ENCODE data around the gene OR5W2.
"Not testable (repeated sequence)": the region's sequence is repeated elsewhere in the genome, so short reads cannot be mapped to it uniquely, and the experiment has no call there.

OR5W2 gene

DNA sequence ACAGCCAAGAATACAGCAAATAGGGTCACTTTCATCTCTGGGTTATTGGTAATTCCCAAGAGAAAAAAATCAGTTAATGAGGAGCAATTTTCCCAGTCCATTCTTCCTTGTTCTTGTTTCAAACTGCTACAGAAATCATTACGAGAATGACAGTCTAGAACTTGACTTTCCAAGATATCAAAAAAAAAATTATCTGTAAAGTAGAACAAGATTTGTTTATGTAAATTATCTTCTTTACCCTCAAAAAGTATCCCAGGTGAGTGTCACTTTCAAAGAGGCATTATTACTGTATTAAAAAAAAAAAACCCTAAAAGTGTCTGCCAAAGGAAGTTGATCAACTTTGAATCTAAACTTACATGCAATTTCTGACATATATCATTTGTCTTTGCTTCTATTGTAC is at the start of gene OR5W2:
Gene OR5W2 (minus strand): TSS at position 101 of the 400 bp plus-strand sequence. CDS start 0 bp downstream, at position 101.
- no peak for DNase-seq

DNA sequence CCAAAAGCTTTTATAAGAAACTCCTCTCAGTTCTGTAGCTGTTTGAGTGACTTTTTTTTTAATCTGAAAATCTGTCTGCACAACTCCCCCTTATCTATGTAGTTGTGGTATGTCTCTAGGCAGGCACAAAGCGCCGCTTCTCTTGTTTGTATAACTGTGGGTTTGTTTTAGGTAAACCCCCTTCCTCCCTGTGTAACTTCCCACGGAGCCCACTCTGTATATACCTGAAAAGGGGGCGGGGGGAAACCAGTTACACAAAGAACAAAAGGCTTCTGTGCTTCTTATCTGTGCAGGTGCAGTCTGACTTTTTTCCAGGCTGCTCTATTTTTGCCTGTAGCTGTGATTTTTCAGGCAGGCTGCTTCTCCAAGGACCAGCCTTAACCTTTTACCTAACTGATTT is 42.1 kb upstream of the OR5W2 start:
- DNase-seq = no peak

DNA sequence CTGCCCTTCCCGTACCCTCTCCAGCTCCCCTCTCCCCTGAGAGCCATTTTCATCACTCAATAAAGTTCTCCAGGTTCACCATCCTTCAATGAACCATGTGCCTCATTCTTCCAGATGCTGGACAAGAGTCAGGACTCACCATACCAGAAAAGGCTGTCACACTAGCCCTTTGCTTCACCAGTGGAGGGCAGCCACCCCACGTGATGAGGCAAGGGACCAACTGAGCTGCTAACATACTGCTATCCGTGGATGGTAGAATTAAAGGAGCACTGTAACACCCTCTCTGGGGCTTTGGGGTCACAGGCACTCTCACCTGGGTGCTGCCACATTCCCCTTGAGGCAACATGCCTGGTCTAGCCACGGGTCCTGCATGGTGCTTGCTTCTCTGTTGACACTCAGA is 34.9 kb upstream of the OR5W2 start:
- no peak for DNase-seq

DNA sequence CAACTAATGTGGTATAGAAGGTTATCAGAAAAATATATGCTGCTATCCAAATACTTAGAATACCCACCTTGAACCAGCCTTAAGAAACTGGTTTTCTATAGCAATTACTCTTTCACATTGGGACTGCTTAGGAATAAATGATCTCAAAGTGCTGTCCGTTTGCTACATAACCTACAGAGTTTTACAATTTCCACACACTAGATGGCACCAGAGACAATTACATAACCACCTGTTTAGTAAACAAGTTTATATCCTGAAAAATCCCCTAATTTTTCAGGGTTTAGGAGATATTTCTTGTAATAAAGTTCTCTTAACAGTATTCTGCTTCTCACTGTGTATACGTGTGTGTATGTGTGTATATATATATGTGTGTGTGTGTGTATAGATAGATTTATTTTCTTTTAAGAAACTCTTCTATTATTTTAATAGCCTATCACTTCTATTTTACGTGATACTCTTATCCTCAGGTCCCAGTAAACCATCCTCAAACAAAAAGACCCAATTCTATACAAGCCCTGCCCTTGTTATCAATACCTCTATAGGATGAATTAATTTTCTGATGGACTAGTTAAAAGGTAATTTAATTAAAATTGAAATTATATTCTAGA is 28.5 kb upstream of the OR5W2 start:
- DNase-seq = no peak

DNA sequence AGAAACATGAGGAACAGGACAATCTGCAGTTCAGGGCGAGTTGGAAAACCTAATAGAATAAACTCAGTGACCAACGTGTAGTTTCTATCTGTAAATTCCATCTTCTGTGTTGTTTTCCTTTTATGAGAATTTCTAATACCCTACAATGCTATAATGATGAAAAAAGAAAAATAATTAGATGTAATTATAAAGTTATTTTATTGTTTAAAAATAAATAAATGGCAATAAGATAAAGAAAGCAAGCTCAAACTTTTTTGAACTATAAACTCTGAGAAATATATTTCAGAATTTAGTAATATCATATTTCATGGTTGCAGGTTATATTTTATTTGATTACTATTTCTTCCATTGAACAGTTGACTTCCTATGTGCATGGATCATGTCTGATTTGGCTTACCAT is 21.9 kb upstream of the OR5W2 start, which contains the start of gene OR5I1:
Gene OR5I1 (minus strand): TSS at position 101 of the 400 bp plus-strand sequence. CDS start 0 bp downstream, at position 101.
- no peak for DNase-seq

DNA sequence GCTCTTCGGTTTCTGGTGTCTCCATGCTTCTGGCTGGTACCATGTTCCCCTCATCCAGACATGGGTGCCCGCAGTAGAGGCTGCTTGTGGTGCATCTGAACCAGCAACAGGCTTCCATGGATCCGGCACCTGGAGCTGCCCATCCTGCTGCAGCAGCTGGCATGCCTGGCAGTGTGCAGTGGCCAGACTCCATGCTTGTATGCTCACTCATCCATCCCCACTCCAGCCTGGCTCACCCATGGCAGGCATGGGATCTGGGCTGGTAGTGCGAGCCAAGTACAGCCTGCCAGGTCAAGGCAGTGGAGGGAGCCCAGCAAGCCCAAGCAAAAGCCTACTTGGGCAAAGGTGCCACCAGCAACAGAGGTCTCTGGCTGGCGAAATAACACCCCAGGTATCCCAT is 6.2 kb upstream of the OR5W2 start:
- no peak for DNase-seq

DNA sequence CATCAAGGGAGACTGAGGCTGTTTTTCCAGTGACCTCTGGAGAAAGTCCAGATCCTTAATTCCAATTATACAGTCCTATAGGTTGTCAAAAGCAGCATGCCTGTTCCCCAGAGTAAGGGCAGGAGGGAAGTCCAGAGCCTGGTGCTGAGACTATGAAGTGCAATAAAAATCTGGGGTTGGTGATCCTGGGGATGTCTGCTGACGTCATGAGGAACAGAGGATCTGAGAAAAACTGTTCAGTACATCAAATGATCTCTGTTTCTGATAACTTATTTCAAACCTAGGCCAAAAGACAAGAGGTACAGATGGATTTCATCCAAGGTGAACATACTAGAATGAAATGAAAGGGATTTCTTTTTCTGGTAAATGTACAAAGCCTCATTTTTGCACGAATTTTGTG is 12.1 kb downstream of the OR5W2 start:
- no peak for DNase-seq

DNA sequence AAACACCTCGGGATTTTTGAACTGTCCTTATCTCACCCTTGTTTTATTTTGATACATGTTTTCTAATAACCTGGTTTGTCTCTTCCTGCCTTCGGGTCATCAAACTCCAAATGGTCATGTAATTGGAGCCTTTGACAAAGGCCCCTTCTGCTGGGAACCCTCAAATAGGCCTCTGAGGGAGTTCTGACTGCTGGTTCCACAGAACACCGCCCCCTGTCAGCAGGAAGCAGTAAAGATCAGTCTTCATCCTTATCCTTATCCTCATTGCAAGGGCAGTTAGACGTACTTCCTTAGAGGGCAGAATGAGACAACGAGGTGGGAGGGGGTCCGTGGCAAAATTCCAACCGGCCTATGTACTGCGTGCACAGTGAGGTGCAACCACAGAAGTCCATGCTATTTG is 19.2 kb downstream of the OR5W2 start:
- no peak for DNase-seq

DNA sequence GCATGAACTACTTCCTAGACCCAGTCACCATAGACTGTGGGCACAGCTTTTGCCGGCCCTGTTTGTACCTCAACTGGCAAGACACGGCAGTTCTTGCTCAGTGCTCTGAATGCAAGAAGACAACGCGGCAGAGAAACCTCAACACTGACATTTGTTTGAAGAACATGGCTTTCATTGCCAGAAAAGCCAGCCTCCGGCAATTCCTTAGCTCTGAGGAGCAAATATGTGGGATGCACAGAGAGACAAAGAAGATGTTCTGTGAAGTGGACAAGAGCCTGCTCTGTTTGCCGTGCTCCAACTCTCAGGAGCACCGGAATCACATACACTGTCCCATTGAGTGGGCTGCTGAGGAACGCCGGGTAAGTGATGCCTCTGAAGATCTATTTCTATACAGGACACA is 28.9 kb downstream of the OR5W2 start:
- DNase-seq = not testable (repeated sequence)

DNA sequence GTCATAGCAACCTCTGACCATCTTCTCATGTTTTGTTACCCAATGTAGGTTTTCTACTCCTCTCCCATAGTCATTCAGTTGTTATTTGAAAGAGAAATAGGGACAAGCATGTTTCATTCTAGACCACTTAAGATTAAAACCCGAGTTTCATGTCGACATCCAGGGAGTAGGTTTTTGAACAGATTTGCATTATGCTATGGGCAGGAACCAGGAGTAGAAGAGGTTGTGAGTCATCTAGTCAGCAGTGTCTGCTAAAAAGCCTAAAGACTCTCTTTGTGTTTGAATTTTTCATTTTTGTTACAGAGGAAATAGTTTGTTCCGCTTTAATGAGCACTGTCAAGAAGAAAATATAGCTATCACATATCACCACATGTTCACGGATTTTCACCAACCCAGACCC is 29.4 kb downstream of the OR5W2 start:
- DNase-seq = not testable (repeated sequence)

DNA sequence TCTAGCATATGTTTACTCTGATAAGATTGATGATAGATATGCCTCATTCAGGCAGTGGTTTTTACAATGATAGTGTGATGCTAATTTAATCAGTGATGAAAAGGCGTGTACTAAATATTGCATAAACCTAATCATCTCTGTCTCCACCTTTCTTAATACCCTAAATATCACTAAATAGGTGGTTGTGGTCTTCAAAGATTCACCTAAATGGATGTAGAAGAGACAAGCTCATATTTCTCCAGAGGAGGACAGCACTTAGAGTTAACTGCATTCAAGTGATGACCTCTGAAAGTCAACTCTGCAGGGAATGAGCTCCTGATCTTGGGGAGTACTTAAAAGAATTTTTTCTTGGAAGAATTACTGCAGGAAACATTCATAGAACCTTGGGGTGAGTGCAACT is 31.4 kb downstream of the OR5W2 start, which contains the start of gene TRIM51:
Gene TRIM51 (plus strand): TSS at position 301 of the 400 bp plus-strand sequence. CDS start 2,132 bp downstream, outside the sequence.
- not testable (repeated sequence) for DNase-seq

DNA sequence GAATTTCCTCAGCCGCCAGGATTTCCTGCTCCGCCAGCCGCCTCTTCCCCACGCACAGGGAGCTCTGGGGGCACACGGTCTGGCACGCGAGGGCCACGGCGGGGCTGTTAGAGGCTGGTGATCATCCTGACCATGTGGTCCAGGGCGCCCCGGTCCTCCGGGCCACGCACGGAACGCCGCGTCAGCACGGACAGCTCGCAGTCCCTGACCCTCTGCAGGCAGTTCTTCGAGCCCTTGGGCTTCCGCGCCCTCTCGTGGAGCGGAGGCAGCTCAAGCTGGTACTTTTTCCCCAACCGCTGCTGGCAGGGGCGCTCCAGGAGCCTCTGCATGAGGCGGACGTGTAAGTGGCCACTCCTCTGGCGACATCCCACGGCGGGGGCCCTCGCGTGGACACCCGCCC is 41.2 kb downstream of the OR5W2 start:
- not testable (repeated sequence) for DNase-seq

DNA sequence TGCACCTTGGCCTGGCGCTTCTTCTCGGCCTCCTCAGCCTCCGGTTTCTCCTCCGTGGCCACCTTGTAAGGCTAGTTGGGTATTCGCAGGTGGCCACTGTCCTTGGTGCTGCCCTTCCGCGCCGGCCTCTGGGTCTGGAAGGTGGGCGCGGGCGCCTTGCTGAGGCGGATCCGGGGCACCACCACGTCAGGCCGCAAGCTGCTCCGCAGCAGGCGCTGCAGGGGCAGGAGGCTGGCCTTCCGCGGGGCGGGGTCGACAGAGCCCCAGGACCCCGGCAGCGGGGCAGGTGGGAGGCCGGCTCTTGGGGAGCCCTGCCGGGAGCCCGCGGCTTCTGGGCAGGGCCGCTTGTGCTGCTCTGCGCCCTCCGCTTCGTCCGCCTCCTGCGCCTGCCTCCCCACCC is 41.7 kb downstream of the OR5W2 start:
- not testable (repeated sequence) for DNase-seq

DNA sequence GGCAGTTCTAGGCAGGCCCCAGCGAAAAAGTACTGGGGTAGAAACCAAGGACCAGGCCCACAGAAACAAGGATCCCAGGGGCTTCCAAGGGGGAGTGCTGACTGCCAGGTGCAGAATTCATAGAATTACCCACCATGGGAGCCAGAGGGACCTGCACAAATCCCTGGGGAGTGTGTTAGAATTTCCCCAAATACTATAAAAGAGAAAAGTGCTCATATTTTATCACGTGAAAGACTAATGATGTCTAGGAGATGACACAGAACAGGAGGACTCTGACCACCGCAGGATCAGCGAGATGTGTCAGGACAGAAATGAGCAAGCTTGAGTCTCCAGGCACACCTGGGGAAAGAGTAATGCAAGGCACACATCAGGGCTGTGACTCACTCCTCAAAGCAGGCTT is 47.0 kb downstream of the OR5W2 start:
- DNase-seq = not testable (repeated sequence)
